IPS-15b (cell line): Measurements from ENCODE around the gene ZBTB7C.

Experiments used
- H3K27me3 ChIP-seq: one replicate; pipeline ENCODE4 v1.6.1; 2013; ENCODE audit warnings: low read length; ENCODE audit not compliant: control insufficient read depth, insufficient read depth
- H3K36me3 ChIP-seq: one replicate; pipeline ENCODE4 v1.6.1; 2013; ENCODE audit warnings: low read length; ENCODE audit not compliant: control insufficient read depth, insufficient read depth
- H3K4me1 ChIP-seq: one replicate; pipeline ENCODE4 v1.6.1; 2013; ENCODE audit warnings: mild to moderate bottlenecking, low read length; ENCODE audit not compliant: control insufficient read depth, insufficient read depth
- H3K4me3 ChIP-seq: one replicate; pipeline ENCODE4 v1.5.1; 2013; ENCODE audit warnings: low read depth, low read length
- H3K9ac ChIP-seq: one replicate; pipeline ENCODE4 v1.6.1; 2013; ENCODE audit warnings: low read depth, mild to moderate bottlenecking, low read length
- H3K9me3 ChIP-seq: one replicate; pipeline ENCODE4 v1.6.1; 2013; ENCODE audit warnings: mild to moderate bottlenecking, low read length; ENCODE audit not compliant: control insufficient read depth, insufficient read depth

The ZBTB7C gene

DNA sequence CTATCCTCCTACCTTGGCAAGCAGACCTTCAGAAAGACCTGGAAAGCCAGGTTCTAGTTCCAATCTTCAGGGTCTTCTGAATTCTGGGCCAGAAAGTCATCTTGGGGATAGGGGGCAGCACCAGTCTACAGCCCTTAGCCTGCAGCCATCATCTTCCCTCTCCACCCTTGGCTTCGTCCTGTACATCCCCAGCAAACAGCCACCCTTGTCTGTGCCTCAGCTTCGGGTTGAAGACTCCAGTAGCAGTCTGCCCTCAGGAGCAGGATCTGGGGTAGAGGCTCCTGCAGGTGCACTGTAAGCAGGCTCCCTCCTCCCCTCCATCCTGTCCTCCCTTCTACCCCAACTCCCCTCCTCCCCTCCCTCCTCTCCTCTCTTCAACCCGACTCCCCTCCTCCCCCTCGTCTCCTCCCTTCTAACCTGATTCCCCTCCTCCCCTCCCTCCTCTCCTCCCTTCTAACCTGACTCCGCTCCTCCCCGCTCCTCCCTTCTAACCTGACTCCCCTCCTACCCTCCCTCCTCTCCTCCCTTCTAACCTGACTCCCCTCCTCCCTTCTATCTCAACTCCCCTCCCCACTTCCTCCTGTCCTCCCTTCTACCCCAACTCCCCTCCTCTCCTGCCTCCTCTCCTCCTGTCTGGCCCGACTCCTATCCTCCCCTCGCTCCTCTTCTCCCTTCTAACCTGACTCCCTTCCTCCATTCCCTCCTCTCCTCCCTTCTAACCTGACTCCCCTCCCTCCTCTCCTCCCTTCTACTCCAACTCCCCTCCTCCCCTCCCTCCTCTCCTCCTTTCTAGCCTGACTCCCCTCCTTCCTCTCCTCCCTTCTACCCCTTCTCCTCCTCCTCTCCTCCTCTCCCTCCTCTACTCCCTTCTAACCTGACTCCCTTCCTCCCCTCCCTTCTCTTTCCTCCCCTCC, 388.6 kb downstream of the ZBTB7C start:
- peaks cover 2% of the 10 kb centered on the region for H3K4me1 ChIP-seq
- H3K27me3 ChIP-seq: no peaks in the 10 kb centered on the region
- H3K4me3 ChIP-seq: no peak overlapping the region
- H3K36me3 ChIP-seq: no peaks in the 10 kb centered on the region
- H3K9me3 ChIP-seq: no peaks in the 10 kb centered on the region
- no peak overlapping the region for H3K9ac ChIP-seq

DNA sequence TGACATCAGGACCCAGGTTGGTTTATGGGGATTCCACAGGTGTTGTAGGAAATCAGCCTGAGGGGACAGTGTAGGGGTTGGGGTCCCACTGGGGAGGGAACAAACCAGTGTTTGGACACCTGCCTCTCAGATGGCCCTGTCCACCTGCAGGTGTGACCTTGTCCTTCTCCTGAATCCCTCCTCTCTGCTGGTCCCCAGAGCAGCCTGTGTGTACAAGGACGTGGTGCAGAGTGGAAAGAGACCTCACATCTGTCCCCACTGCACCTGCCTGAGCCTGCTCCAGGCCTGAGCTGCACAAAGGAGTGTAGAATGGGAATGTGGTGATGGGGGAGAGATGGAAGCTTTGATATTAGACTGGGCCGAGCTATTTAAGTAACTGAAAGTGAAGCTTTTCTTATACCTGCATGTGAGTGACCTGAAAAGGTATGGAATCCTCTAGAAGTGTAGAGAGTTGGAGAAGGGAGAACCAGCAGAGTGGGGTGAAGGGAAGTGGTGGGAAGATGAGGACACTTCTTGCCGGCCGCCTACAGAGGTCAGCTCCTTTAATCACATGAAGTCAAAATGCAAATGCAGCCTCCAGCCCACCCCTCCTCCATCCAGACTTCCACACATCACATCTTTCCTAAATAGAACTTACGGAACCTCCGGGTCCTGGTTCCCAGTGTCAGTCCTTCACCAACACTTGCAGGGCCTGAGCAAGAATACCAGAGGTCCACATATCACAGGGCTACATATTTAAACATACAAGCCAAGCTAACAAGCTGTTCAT, 389.4 kb downstream of the ZBTB7C start:
- no peaks in the 10 kb centered on the region for H3K36me3 ChIP-seq
- H3K9ac ChIP-seq: no peak overlapping the region
- H3K4me3 ChIP-seq: no peak overlapping the region
- no peaks in the 10 kb centered on the region for H3K27me3 ChIP-seq
- H3K4me1 ChIP-seq: peaks cover 2% of the 10 kb centered on the region
- no peaks in the 10 kb centered on the region for H3K9me3 ChIP-seq

DNA sequence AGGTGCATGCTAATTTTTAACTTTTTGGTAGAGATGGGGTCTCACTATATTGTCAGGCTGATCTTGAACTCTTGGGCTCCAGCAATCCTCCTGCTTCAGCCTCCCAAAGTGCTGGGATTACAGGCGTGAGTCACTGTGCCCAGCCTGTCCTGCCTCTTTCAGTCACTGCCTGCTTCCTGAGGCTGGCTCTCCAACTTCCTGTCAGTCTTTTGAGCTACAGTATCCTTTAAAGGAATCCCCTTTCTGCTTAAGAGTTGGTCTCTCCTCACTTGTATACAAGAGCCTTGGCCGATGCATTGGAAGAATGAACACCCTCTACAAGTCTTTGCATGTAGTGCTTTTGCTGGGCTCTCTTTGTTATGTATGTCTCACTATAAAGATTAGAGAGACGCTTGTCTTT, 390.3 kb downstream of the ZBTB7C start:
- H3K9ac ChIP-seq: no peak overlapping the region
- H3K36me3 ChIP-seq: no peaks in the 10 kb centered on the region
- peaks cover 2% of the 10 kb centered on the region for H3K4me1 ChIP-seq
- H3K27me3 ChIP-seq: no peaks in the 10 kb centered on the region
- H3K4me3 ChIP-seq: no peak overlapping the region
- H3K9me3 ChIP-seq: no peaks in the 10 kb centered on the region

DNA sequence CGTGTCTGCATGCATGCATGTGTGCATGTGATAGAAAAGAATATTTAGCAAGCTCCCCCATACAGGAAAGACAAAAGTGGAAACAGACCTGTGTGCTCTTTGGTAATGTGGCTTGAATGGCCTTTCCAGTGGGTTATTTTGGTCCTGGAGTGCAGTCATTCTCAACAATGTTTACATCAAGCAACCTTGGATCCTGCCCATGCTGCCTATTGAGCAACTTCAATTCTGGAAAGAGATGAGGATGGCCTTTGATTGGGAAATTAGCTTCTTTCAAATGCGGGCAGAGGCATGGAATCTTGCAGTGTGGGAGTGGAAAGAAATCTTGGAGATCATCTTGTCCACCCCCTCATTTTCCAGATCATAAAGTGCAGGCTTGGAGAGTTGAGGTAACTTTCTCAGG, 391.5 kb downstream of the ZBTB7C start:
- no peaks in the 10 kb centered on the region for H3K27me3 ChIP-seq

DNA sequence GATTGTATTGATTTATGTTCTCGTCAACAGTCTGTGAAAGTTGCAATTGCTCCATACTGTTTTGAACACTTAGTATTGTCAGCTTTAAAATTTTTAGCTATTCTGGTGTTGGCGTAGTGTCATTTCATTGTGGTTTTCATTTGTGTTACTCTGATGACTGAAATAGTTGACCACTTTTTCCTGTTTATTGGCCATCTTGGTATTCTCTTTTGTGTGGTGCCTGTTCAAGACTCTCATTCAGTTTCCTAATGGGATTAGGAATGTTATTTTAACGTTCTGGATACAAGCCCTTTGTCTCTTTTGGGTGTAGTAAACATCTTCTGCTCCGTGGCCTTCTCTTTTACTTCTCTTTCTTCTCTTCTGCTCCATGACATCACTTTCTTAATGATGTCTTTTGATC, 396.0 kb downstream of the ZBTB7C start:
- H3K36me3 ChIP-seq: no peaks in the 10 kb centered on the region
- no peak overlapping the region for H3K9ac ChIP-seq
- no peaks in the 10 kb centered on the region for H3K9me3 ChIP-seq
- peaks cover 7% of the 10 kb centered on the region for H3K4me1 ChIP-seq
- H3K4me3 ChIP-seq: no peak overlapping the region
- H3K27me3 ChIP-seq: peaks cover 8% of the 10 kb centered on the region

More for the DNA sequence above, 391.5 kb downstream of the ZBTB7C start:
- Histone ChIP-seq H3K36me3 (no peaks in the 10 kb centered on the region), H3K4me1 (peaks cover 5% of the 10 kb centered on the region), H3K9ac (no peak overlapping the region), H3K4me3 (no peak overlapping the region), H3K9me3 (no peaks in the 10 kb centered on the region)

DNA sequence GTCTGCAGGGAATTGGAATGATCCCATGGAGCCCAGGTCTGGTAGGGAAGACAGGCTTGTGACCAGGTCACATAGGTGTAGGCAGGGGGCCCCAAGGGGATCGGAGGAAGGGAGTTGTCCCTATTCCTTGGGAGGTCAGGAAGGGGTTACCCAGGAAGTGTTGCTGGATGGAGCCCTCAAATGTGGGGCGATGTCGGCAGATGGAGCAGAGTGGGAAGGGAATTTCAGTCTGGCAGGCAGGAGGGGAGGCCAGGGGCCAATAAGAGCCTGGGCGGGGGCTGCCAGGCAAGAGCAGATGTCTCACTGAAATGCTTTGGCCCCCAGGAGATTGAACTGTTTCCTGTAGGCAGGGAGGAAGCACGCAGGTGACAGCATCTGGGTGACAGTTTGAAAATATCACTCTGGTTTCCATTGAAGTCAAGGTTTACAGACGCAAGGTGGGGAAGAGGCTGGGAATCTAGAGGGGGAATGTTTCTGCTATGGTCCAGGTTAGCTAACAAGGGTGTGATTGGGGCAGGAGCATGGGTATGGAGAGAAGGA, 397.2 kb downstream of the ZBTB7C start:
- H3K4me1 ChIP-seq: peaks cover 7% of the 10 kb centered on the region
- H3K9me3 ChIP-seq: no peaks in the 10 kb centered on the region
- peaks cover 14% of the 10 kb centered on the region for H3K27me3 ChIP-seq
- H3K9ac ChIP-seq: no peak overlapping the region
- no peaks in the 10 kb centered on the region for H3K36me3 ChIP-seq
- no peak overlapping the region for H3K4me3 ChIP-seq

DNA sequence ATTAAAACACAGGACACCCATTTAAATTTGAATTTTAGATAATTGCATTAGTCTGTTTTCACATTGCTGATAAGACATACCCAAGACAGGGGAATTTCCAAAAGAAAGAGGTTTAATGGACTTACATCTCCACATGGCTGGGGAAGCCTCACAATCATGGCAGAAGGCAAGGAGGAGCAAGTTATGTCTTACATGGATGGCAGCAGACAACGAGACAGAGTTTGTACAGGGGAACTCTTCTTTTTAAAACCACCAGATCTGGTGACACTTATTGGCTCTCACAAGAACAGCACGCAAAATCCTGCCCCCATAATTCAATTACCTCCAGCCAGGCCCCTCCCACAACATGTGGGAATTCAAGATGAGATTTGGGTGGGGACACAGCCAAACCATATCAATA, 398.9 kb downstream of the ZBTB7C start:
- H3K27me3 ChIP-seq: peaks cover 21% of the 10 kb centered on the region
- no peaks in the 10 kb centered on the region for H3K9me3 ChIP-seq
- no peak overlapping the region for H3K4me3 ChIP-seq
- no peak overlapping the region for H3K9ac ChIP-seq
- H3K4me1 ChIP-seq: peaks cover 7% of the 10 kb centered on the region
- no peaks in the 10 kb centered on the region for H3K36me3 ChIP-seq

DNA sequence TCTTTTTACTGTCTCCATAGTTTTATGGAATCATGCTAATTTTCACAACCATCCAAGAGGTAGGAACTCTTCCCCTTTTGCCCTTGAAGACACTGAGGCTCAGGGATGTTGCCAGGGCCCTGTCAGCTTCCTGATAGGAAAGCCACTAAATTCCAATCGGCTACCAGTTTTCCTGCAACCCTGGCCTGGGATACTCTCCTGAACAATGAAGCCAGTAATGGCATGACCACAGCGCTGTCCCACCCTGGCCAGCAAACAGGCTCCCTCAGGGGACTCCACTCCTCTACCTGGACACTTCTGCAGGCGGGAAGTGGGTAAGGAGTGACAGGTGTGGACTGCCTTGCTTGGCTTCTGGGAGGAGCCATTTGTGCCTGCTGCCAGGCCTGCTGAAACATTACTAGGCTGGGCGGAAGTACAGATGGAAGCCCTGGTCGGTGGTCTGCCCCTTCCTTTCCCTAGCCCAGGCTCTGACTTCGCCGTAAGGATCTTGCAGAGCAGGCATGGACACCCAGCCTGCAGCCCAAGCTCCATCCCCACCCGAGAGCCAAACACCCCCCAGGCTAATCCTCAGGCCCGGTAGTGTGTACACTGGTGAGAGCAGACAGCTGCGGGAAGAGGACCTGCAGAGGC, 400.0 kb downstream of the ZBTB7C start:
- Histone ChIP-seq H3K36me3 (no peaks in the 10 kb centered on the region), H3K4me3 (no peak overlapping the region), H3K27me3 (peaks cover 21% of the 10 kb centered on the region), H3K9ac (no peak overlapping the region), H3K9me3 (no peaks in the 10 kb centered on the region), H3K4me1 (peaks cover 7% of the 10 kb centered on the region)

DNA sequence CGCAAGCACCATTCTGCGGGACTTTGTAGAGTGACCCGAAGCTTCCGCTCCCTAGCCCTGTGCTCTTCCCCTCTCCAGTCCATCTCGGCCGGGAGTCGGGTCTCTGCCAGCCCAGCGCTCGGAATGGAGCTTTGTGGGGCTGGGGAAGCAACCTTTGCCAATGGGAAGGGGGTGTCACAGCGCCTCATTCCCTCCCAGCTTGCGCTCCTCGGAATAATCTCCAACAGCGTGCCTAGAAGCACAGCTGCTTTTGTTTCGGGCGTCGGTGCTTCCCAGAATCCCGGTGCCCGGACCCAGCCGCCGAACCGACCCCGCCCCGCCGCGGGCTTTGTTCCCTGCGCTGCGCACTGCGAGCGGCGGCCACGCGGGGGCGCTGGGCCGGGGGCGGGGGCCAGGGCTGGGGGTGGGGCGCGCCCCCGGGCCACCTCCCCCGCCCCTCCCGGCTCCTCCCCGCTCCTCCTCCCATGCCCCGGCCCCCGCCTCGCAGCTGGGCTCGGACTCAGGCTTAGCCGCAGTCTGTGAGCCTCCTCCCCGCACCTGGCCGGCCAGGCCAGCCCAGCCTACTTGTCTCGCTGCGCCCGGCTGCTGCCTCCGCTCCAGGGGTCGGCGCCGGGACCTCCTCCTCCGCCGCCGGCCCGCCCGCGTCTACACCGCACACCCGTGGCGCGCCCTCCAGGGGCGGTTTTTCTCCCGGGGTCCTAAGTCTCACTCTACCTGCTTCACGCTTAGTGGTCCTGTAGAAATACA, 401.1 kb downstream of the ZBTB7C start:
- Histone ChIP-seq H3K36me3 (no peaks in the 10 kb centered on the region), H3K9me3 (no peaks in the 10 kb centered on the region), H3K9ac (peak overlapping the region; percentile 83), H3K4me3 (peak overlapping the region; percentile 80), H3K4me1 (peaks cover 4% of the 10 kb centered on the region), H3K27me3 (peaks cover 21% of the 10 kb centered on the region)

DNA sequence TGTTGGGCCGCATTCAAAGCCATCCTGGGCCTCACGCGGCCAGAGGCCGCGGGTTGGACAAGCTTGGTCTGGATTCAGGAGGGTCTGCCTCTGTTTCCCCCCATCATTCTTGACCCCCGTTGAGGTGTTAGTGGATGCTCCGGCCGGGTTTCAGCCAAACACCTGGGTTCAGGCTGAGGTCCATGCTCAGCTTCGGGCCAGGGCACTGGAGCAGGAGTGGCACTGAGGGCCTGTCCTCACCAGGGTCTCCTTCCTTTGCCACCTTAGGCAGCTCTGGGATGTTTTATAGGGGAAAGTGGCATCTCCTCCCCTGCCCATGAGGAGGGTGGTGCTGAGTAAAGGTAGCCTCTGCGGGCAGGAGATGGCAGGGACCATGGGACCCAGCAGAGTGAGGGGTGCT, 401.8 kb downstream of the ZBTB7C start:
- H3K36me3 ChIP-seq: no peaks in the 10 kb centered on the region
- peaks cover 4% of the 10 kb centered on the region for H3K4me1 ChIP-seq
- H3K4me3 ChIP-seq: peak overlapping the region; percentile 80
- peaks cover 21% of the 10 kb centered on the region for H3K27me3 ChIP-seq
- H3K9me3 ChIP-seq: no peaks in the 10 kb centered on the region
- peak overlapping the region; percentile 83 for H3K9ac ChIP-seq
